OCI-LY7 (cell line): ENCODE data around the gene STBD1. TPM values are rescaled to one million over a fixed set of nuclear protein-coding genes. Genes with fewer than 3 reads are reported as not detected.

Experiments
- BruUV-seq: library from RNA; stranded (reverse); fragments of 400-500 nt; replicated peaks from 2 replicates; lab custom pipeline; 2021; lab: Mats Ljungman, UMichigan
- CTCF ChIA-PET: fragments of 300-600 bp; sonication (Branson Sonifier 250); formaldehyde crosslinking; loops from one replicate; lab custom pipeline; 2022; ENCODE audit warnings: antibody characterized with exemption; ENCODE audit not compliant: unreplicated experiment; lab: Charles Lee
- POLR2A ChIA-PET: fragments of 300-600 bp; sonication (Branson Sonifier 250); formaldehyde crosslinking; loops from one replicate; lab custom pipeline; 2022; ENCODE audit warnings: antibody characterized with exemption; lab: Charles Lee
- DNase-seq: peaks from one replicate; pipeline ENCODE4 v3.0.0-alpha.2; 2015; ENCODE audit warnings: low spot score
- H2AFZ ChIP-seq: fragments of 200-600 bp; sonication (generic), shearing (Covaris generic); 2 replicates; pipeline ENCODE4 v1.6.1; 2014; ENCODE audit warnings: mild to moderate bottlenecking, antibody characterized with exemption, low read length, moderate library complexity
- H3K27ac ChIP-seq: fragments of 200-600 bp; sonication (generic); 2 replicates; pipeline ENCODE4 v1.5.1; 2014; ENCODE audit warnings: mixed run types, low read depth, mild to moderate bottlenecking, moderate library complexity, low read length, inconsistent platforms; ENCODE audit not compliant: poor library complexity, severe bottlenecking
- H3K36me3 ChIP-seq: fragments of 200-600 bp; sonication (generic); 2 replicates; pipeline ENCODE4 v1.6.1; 2014; ENCODE audit warnings: mild to moderate bottlenecking, antibody characterized with exemption, low read length, moderate library complexity, mixed read lengths; ENCODE audit not compliant: insufficient read depth
- H3K4me1 ChIP-seq: fragments of 200-600 bp; sonication (generic); 2 replicates; pipeline ENCODE4 v1.5.1; 2014; ENCODE audit warnings: mild to moderate bottlenecking, low read length; ENCODE audit not compliant: insufficient read depth, poor library complexity, severe bottlenecking
- H3K4me2 ChIP-seq: fragments of 200-600 bp; sonication (generic); 2 replicates; pipeline ENCODE4 v1.6.1; 2014; ENCODE audit warnings: mild to moderate bottlenecking, low read length
- H3K4me3 ChIP-seq: fragments of 200-600 bp; sonication (generic); 2 replicates; pipeline ENCODE4 v1.5.1; 2014; ENCODE audit warnings: mild to moderate bottlenecking, low read depth, low read length; ENCODE audit not compliant: poor library complexity, severe bottlenecking
- H3K79me2 ChIP-seq: fragments of 200-600 bp; sonication (generic); 2 replicates; pipeline ENCODE4 v1.6.1; 2016; ENCODE audit warnings: low read depth, mild to moderate bottlenecking, low read length, moderate library complexity, mixed read lengths; ENCODE audit not compliant: insufficient read depth
- H3K9me2 ChIP-seq: fragments of 200-600 bp; sonication (generic); 2 replicates; pipeline ENCODE4 v1.6.1; 2016; ENCODE audit warnings: mild to moderate bottlenecking, low read length, mixed read lengths; ENCODE audit not compliant: insufficient read depth
- H3K9me3 ChIP-seq: fragments of 200-600 bp; sonication (generic); 2 replicates; pipeline ENCODE4 v1.6.1; 2014; ENCODE audit warnings: mild to moderate bottlenecking, mixed run types, low read length, mixed read lengths
- H4K20me1 ChIP-seq: fragments of 200-600 bp; sonication (generic); 2 replicates; pipeline ENCODE4 v1.6.1; 2014; ENCODE audit warnings: mild to moderate bottlenecking, antibody characterized with exemption, low read length, moderate library complexity, mixed read lengths; ENCODE audit not compliant: insufficient read depth
- CTCF ChIP-seq: fragments of 200-600 bp; sonication (generic); conservative IDR thresholded peaks from 2 replicates; pipeline ENCODE4 v1.5.1; 2014; ENCODE audit warnings: mild to moderate bottlenecking, antibody characterized with exemption, low read length, moderate library complexity, mixed read lengths
- EZH2phosphoT487 ChIP-seq: fragments of 200-600 bp; sonication (generic); IDR thresholded peaks from 2 replicates; pipeline ENCODE4 v1.6.1; 2018; ENCODE audit warnings: low read depth, borderline replicate concordance, mild to moderate bottlenecking, mixed run types, antibody characterized with exemption, low read length, moderate library complexity, mixed read lengths
- intact Hi-C: fragments of 100-400 bp; cut with micrococcal nuclease; formaldehyde crosslinking; loops from one replicate; pipeline ENCODE4 v1.10.0; 2022; ENCODE audit not compliant: unreplicated experiment
- total RNA-seq, 2 experiments: library from RNA; depleted of rRNA in 1 of 2; stranded (reverse); fragments of >200 nt in 1 of 2; shearing (Covaris generic) in 1 of 2; gene quantifications; 2 replicates each; pipeline ENCODE4 v1.2.3, GENCODE V29; 2014 to 2022

Gene STBD1
- total RNA-seq, 2 experiments from 2014 or later, result not detected

- Histone ChIP-seq H3K9me3 (no peaks in the 10 kb centered on the region), H3K4me3 (no peak overlapping the region), H3K27ac (no peak overlapping the region), H3K4me2 (no peak overlapping the region), H3K36me3 (no peaks in the 10 kb centered on the region), H3K4me1 (no peaks in the 10 kb centered on the region), H4K20me1 (no peaks in the 10 kb centered on the region), H2AFZ (no peak overlapping the region), H3K9me2 (no peaks in the 10 kb centered on the region), H3K79me2 (no peaks in the 10 kb centered on the region)
- CTCF ChIA-PET, result no interaction called here
- TF ChIP-seq CTCF, result no peak
- TF ChIP-seq EZH2phosphoT487, result no peak
- intact Hi-C loops, result no loop called here
- BruUV-seq, result no TSS peak
- DNase-seq, result no peak
- POLR2A ChIA-PET, result no interaction called here
Observed at GRCh38 chr4:76305033-76305687, 1.4 kb upstream of the STBD1 start.

GRCh38 chr4:76306882-76307659, 538 bp downstream of the STBD1 start:
- no peak overlapping the region for H3K27ac ChIP-seq
- no TSS peak for BruUV-seq
- no peaks in the 10 kb centered on the region for H4K20me1 ChIP-seq
- TF ChIP-seq CTCF (no peak), EZH2phosphoT487 (no peak)
- no peak for DNase-seq
- intact Hi-C loops, result no loop called here
- no peak overlapping the region for H3K4me3 ChIP-seq
- H3K36me3 ChIP-seq, result no peaks in the 10 kb centered on the region
- no peaks in the 10 kb centered on the region for H3K79me2 ChIP-seq
- POLR2A ChIA-PET, result interaction anchor here (0.6 to 1.0 kb wide), 2 partner anchors 123 to 194 kb away, joined by 3 read pairs; no protein-coding TSS in a partner anchor
- H3K9me3 ChIP-seq, result no peaks in the 10 kb centered on the region
- no peaks in the 10 kb centered on the region for H3K9me2 ChIP-seq
- no peak overlapping the region for H2AFZ ChIP-seq
- CTCF ChIA-PET, result interaction anchor here (0.6 kb wide), 1 partner anchor 582 kb away, joined by 4 read pairs; the partner anchor contains the start of gene USO1
- H3K4me1 ChIP-seq, result no peaks in the 10 kb centered on the region
- no peak overlapping the region for H3K4me2 ChIP-seq
